Fibroblast of the aortic adventitia (primary cell): Measurements from ENCODE around the gene FSCN2. TPM values are rescaled to one million over a fixed set of nuclear protein-coding genes. Genes with fewer than 3 reads are reported as not detected.
"Not testable (repeated sequence)": the region's sequence is repeated elsewhere in the genome, so short reads cannot be mapped to it uniquely, and the experiment has no call there.

Source experiments
- DNase-seq: peaks from one replicate; pipeline ENCODE4 v3.0.0-alpha.2; 2010; ENCODE audit warnings: low read depth
- H3K4me3 ChIP-seq: 2 replicates; pipeline ENCODE4 v1.5.1; 2011; ENCODE audit warnings: low read depth, mild to moderate bottlenecking, control low read depth, low read length, moderate library complexity
- CTCF ChIP-seq: IDR thresholded peaks from 2 replicates; pipeline ENCODE4 v1.5.1; 2011; ENCODE audit warnings: mild to moderate bottlenecking, low read length, control low read depth, inconsistent platforms; ENCODE audit not compliant: insufficient read depth
- total RNA-seq: library from RNA; depleted of rRNA; stranded (reverse); fragments of >200 nt; gene quantifications from 2 replicates; pipeline ENCODE4 v1.2.3, GENCODE V29; 2012; ENCODE audit warnings: low replicate concordance

Gene FSCN2
- total RNA-seq, 1 donor, result 1.3 TPM

- no peak for TF ChIP-seq CTCF
- no peak overlapping the region for H3K4me3 ChIP-seq
- peak; percentile 82 for DNase-seq
Measured at GRCh38 chr17:81579821-81580321, 51.7 kb downstream of the FSCN2 start.

- no peak for TF ChIP-seq CTCF
- no peak overlapping the region for H3K4me3 ChIP-seq
Measured at GRCh38 chr17:81580481-81580880, 52.3 kb downstream of the FSCN2 start.

GRCh38 chr17:81581758-81582157 is 53.6 kb downstream of the FSCN2 start:
- TF ChIP-seq CTCF, result no peak
- H3K4me3 ChIP-seq, result no peak overlapping the region
- no peak for DNase-seq

More at GRCh38 chr17:81580481-81580880, 52.3 kb downstream of the FSCN2 start:
- no peak for DNase-seq

- TF ChIP-seq CTCF, result no peak
- H3K4me3 ChIP-seq, result no peak overlapping the region
- DNase-seq, result peak; percentile 46
Measured at GRCh38 chr17:81582341-81582740, 54.2 kb downstream of the FSCN2 start.

- no peak for TF ChIP-seq CTCF
- no peak overlapping the region for H3K4me3 ChIP-seq
- DNase-seq, result peak; percentile 26
Measured at GRCh38 chr17:81582749-81583148, 54.6 kb downstream of the FSCN2 start.

GRCh38 chr17:81583589-81584342 is 55.6 kb downstream of the FSCN2 start:
- DNase-seq, result no peak
- no peak overlapping the region for H3K4me3 ChIP-seq
- TF ChIP-seq CTCF, result no peak

GRCh38 chr17:81584771-81585170 is 56.6 kb downstream of the FSCN2 start:
- not testable (repeated sequence) for H3K4me3 ChIP-seq, DNase-seq
